ENCODE results near the gene CABP4. TPM values are rescaled to one million over a fixed set of nuclear protein-coding genes. Genes with fewer than 3 reads are reported as not detected.
A peak's percentile ranks its signal among the peaks of the same experiment; 100 is the strongest.

The CABP4 gene
- total RNA-seq, 1 experiment from 2014 or later: not detected

- no peak for TF ChIP-seq NR1H2 (CRISPR knock-in tag; IDR thresholded peaks at IDR 0.05)
- ATAC-seq (peak; percentile 83), DNase-seq (ENCODE audit: low spot score) (peak; percentile 79)
- no peaks in the 10 kb centered on the region for H3K9me3 Mint-ChIP-seq
- ChIA-PET POLR2A (interaction anchor here (0.9 kb wide), 1 partner anchor 24 kb away, joined by 3 read pairs; the partner anchor contains the start of gene TMEM134), CTCF (interaction anchor here (0.8 to 1.3 kb wide), 4 partner anchors 10 to 147 kb away, joined by 4 to 6 read pairs (median 4); partner anchors contain the start of genes AIP, NUDT8 and PPP1CA)
- no peak overlapping the region for H3K4me3 Mint-ChIP-seq
- H3K4me1 Mint-ChIP-seq: no peaks in the 10 kb centered on the region
- no peak overlapping the region for H3K27ac Mint-ChIP-seq
- H3K27me3 Mint-ChIP-seq (ENCODE audit: low read depth): no peaks in the 10 kb centered on the region
- H3K36me3 Mint-ChIP-seq: peaks cover 5% of the 10 kb centered on the region; the same call in 1 of the 2 replicates
These were observed 37.8 kb downstream of the CABP4 start for GRCh38 chr11:67492801-67493547.

GRCh38 chr11:67493548-67494370 lies 38.6 kb downstream of the CABP4 start:
- Mint-ChIP-seq H3K4me3 (no peak overlapping the region), H3K36me3 (0 out of 2 replicates have a peak, but pooled peaks cover 3% of the 10 kb centered on the region), H3K27me3 (ENCODE audit: low read depth) (no peaks in the 10 kb centered on the region), H3K9me3 (no peaks in the 10 kb centered on the region), H3K27ac (no peak overlapping the region), H3K4me1 (no peaks in the 10 kb centered on the region)
- TF ChIP-seq ERG (CRISPR knock-in tag; IDR thresholded peaks at IDR 0.05) (no peak), SOX15 (CRISPR knock-in tag; IDR thresholded peaks at IDR 0.05) (no peak), ZNF219 (CRISPR knock-in tag; IDR thresholded peaks at IDR 0.05; ENCODE audit: borderline replicate concordance) (no peak), NFATC4 (CRISPR knock-in tag; IDR thresholded peaks at IDR 0.05) (no peak), FOXP1 (CRISPR knock-in tag; IDR thresholded peaks at IDR 0.05; ENCODE audit: borderline replicate concordance) (no peak), ZNF138 (CRISPR knock-in tag; conservative IDR thresholded peaks at IDR 0.05) (no peak)
- ChIA-PET POLR2A (interaction anchor here (0.9 kb wide), 1 partner anchor 25 kb away, joined by 3 read pairs; the partner anchor contains the start of gene TMEM134), CTCF (interaction anchor here (0.8 to 1.3 kb wide), 3 partner anchors 11 to 148 kb away, joined by 4 to 6 read pairs (median 4); partner anchors contain the start of genes AIP and PPP1CA)
- ATAC-seq (no peak), DNase-seq (ENCODE audit: low spot score) (no peak)

GRCh38 chr11:67494371-67495233 lies 39.4 kb downstream of the CABP4 start:
- peak; percentile 42 for ATAC-seq
- Mint-ChIP-seq H3K4me1 (no peaks in the 10 kb centered on the region), H3K27ac (no peak overlapping the region), H3K4me3 (no peak overlapping the region), H3K36me3 (0 out of 2 replicates have a peak, but pooled peaks cover 3% of the 10 kb centered on the region), H3K27me3 (ENCODE audit: low read depth) (no peaks in the 10 kb centered on the region), H3K9me3 (no peaks in the 10 kb centered on the region)
- ChIA-PET CTCF (interaction anchor here (1.0 kb wide), 1 partner anchor 105 kb away, joined by 3 read pairs; no protein-coding TSS in a partner anchor), POLR2A (no interaction called here)
- TF ChIP-seq HMGA2 (CRISPR knock-in tag; IDR thresholded peaks at IDR 0.05) (no peak), PREB (CRISPR knock-in tag; IDR thresholded peaks at IDR 0.05; ENCODE audit: borderline replicate concordance) (no peak), FOXP1 (CRISPR knock-in tag; IDR thresholded peaks at IDR 0.05; ENCODE audit: borderline replicate concordance) (no peak), TCF7 (CRISPR knock-in tag; IDR thresholded peaks at IDR 0.05; ENCODE audit: low read depth) (no peak)
- DNase-seq (ENCODE audit: low spot score): peak; percentile 45

- ATAC-seq (no peak), DNase-seq (ENCODE audit: low spot score) (no peak)
- POLR2A ChIA-PET: no interaction called here
- Mint-ChIP-seq H3K9me3 (no peaks in the 10 kb centered on the region), H3K27ac (no peak overlapping the region), H3K4me1 (no peaks in the 10 kb centered on the region), H3K4me3 (no peak overlapping the region), H3K36me3 (no peaks in the 10 kb centered on the region), H3K27me3 (ENCODE audit: low read depth) (no peaks in the 10 kb centered on the region)
- CTCF ChIA-PET: interaction anchor here (1.0 kb wide), 1 partner anchor 106 kb away, joined by 3 read pairs; no protein-coding TSS in a partner anchor
- TF ChIP-seq OVOL2 (CRISPR knock-in tag; IDR thresholded peaks at IDR 0.05; ENCODE audit: borderline replicate concordance): no peak
- TF ChIP-seq MAX (CRISPR knock-in tag; IDR thresholded peaks at IDR 0.05): no peak
- TF ChIP-seq CDX4 (CRISPR knock-in tag; IDR thresholded peaks at IDR 0.05; ENCODE audit: borderline replicate concordance): no peak
- no peak for TF ChIP-seq NR2C2 (CRISPR knock-in tag; IDR thresholded peaks at IDR 0.05)
- no peak for TF ChIP-seq IRF1 (CRISPR knock-in tag; IDR thresholded peaks at IDR 0.05)
- TF ChIP-seq ZBTB43 (CRISPR knock-in tag; IDR thresholded peaks at IDR 0.05): no peak
- no peak for TF ChIP-seq JUN (CRISPR knock-in tag; IDR thresholded peaks at IDR 0.05)
- no peak for TF ChIP-seq NFATC4 (CRISPR knock-in tag; IDR thresholded peaks at IDR 0.05)
These were observed 40.3 kb downstream of the CABP4 start for GRCh38 chr11:67495234-67496005.
